HS-5 (cell line): ENCODE results near the gene CCNF.

ENCODE experiments used
- DNase-seq: peaks from one replicate; pipeline ENCODE4 v3.0.0-alpha.2; 2012; ENCODE audit warnings: low read depth

CCNF gene

DNA sequence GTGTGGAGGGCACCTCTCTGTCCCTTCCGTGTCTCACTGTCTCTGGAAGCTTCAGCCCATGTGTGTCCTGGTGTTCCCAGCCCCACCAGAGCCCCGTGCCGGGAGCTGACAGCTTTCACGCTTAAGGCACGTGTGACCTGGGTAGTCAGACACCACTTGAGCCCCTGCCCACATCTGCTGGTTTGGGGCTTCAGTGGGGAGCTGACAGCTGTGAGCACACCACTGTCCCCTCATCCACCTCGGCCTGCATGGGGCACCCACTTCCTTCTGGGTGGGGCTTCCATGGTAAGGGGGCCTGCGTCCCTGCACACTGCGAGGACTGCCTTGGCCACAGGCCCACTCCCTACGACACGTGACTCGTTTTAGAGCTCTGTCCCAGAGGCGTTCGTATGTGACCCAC is 28.0 kb downstream of the CCNF start:
- DNase-seq, result no peak

DNA sequence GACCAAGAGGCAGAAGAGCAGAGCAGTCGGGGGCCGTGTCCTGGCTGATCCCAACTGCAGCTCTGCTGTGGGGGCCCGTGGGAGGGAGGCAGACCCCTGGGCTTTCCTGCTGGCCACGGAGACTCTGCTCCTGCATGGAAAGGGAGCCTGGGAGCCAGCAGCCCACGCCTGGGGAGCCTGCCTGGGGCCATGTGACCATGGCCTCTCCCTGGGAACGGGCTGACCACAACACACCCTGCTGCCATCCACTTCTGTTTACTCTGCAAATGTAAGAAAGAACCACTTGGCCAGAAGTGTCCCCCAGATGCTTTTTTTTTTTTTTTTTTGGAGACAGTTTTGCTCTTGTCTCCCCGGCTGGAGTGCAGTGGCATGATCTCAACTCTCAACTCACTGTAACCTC is 28.7 kb downstream of the CCNF start:
- no peak for DNase-seq

- no peak for DNase-seq
Measured at GRCh38 chr16:2458887-2459646, 29.8 kb downstream of the CCNF start.

GRCh38 chr16:2459647-2460390 is 30.6 kb downstream of the CCNF start, which contains the start of gene TEDC2:
Gene TEDC2, plus strand, starts transcription at chr16:2460109. Its CDS starts 36 bp downstream, at chr16:2460145.
- DNase-seq, result peak; percentile 69

- DNase-seq, result no peak
Measured at GRCh38 chr16:2460391-2460713, 31.1 kb downstream of the CCNF start.

GRCh38 chr16:2460916-2461315 is 31.7 kb downstream of the CCNF start:
- no peak for DNase-seq

GRCh38 chr16:2462031-2462866 is 33.0 kb downstream of the CCNF start:
- DNase-seq, result no peak

GRCh38 chr16:2464333-2464732 is 35.1 kb downstream of the CCNF start:
- no peak for DNase-seq

DNA sequence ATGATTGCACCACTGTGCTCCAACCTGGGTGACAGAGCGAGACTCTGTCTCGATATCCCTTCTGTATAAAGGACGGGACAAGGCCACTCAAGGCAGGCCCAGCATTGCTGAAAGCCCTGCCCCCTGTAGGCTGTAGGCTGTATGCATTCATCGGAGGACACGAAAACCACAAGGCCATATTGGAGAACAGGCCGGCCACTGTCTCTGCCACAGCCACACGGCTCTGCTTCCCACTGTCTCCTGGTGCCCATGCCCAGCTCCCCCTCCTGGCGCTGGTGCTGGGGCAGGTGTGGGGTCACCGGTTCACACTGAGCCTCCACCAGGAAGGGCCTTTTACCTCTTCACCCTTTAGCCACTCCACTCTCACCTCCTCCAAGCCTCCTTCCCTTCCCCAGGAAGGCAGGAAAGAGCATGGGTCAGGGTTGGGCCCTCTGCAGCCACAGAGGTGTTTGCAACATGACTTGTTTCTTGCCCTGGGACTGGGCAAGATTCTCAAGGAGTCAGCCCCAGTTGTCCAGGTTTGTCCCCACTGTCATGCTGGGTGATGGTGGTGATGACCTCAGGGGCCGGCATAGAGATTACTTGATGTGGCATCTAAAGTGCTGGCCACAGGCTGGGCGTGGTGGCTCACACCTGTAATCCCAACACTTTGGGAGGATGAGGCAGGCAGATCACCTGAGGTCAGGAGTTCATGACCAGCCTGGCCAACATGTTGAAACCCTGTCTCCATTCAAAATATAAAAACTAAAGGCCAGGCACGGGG is 36.6 kb downstream of the CCNF start:
- no peak for DNase-seq

GRCh38 chr16:2466667-2467527 is 37.6 kb downstream of the CCNF start:
- DNase-seq, result no peak

DNA sequence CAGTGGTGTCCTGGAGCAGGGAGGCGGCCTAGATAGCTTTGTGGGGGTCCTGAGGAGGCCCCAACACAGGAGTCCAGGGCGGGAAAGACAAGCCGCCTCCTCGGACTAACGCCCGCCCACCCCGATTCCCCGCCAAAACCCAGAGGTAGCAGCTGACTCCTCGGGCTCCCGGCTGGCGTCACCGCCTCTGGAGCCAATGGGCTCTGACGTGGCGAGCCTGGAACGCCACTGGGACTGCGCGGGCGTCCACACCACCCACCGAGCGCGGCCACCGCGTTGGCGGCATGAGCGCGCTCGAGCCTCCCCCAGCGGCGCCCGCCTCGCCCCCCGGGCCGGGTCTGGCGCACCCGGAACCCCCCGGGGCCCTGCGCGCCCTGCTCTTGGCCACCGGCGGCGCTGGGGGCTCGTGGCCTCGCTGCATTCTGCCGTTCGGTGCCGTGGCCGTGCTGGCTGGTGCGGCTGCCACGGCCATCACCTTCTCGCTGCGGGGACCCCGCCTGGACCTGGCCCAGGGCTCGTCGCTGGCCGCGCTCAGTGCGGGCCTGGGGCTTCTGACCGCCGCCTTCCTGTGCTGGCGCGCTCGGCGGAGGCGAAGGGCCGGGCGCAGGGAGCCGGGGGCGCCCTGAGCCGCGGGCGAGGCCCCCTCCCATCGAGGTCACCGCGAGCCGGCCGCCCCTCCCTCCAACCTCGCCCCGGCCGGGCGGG is 38.4 kb downstream of the CCNF start:
- DNase-seq, result peak; percentile 40

DNA sequence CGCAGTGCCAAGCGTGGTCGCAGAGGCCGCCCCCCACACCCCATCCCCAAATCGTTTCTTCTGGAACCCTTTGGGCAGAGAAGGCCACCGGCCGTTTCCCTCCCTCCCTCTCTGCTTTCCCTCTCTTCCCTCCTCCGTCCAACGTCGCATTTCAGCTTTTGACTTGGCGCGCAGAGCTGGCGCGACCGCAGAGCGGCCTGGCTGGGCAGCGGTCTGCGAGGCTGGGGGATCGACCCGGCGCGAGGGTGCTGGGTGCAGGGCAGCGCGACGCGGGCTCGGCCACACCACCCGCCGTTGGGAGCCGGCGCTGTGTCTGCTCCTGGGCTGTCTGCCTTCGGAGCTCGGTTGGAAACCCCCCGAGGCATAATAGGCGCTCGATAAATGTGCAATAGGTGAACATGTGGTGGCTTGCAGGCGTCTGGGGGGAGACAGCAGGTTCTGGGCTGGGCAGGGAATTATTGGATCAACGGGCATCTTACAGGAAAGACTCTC is 39.0 kb downstream of the CCNF start:
- no peak for DNase-seq

DNA sequence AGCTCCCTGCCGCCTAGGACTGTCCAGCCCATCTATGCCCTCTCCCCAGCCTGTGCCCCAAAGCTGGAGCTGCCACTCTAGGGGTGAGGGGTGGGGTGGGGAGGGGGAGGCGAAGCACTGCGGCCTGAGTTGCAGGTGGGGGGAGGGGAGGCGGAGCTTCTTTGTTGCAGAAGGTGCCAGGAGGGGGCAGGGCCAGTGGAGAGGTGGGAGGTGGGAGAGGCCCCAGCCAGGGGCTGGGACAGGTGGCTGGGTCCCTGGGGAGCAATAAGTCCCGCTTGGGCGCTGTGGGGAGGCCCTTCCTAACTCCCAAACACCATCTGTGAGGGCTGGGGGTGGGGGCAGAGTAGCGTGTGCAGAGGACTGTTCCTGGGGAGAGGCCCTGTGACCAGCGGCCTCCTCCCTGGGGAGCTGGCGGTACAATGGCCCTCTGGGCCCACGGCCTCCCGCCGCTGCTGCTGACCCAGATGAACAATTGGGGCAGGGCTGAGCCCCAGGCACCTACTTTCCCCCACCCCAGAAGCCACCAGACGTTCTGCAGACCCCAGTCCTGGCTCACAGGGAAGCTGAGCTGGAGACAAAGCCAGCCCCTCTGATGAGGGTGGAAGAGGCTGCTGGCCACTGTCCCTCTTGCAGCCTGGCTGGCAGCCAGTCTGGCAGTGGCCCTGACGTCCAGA is 39.6 kb downstream of the CCNF start:
- no peak for DNase-seq

- DNase-seq, result no peak
Measured at GRCh38 chr16:2469399-2470233, 40.4 kb downstream of the CCNF start.

- no peak for DNase-seq
Measured at GRCh38 chr16:2470234-2470601, 41.0 kb downstream of the CCNF start.

DNA sequence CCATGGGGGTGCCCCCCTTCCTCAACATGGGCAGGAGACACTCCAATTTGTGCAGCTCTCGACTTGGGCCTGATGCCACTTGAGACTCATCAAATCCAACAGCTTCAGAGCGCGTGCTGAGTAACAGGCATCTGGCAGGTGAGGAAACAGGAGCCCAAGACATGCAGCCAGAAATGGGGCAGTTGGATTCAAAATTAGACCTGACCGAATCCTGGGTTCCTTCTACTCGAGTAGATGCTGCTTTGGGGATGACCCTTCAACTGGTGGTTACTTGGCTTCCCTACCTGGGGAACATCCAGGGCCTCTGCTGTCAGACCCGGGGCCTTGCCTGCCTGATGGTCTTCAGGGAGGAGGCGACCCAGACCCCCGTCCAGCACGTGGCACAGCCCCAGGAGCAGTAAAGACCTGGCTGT is 41.4 kb downstream of the CCNF start:
- DNase-seq, result no peak

DNA sequence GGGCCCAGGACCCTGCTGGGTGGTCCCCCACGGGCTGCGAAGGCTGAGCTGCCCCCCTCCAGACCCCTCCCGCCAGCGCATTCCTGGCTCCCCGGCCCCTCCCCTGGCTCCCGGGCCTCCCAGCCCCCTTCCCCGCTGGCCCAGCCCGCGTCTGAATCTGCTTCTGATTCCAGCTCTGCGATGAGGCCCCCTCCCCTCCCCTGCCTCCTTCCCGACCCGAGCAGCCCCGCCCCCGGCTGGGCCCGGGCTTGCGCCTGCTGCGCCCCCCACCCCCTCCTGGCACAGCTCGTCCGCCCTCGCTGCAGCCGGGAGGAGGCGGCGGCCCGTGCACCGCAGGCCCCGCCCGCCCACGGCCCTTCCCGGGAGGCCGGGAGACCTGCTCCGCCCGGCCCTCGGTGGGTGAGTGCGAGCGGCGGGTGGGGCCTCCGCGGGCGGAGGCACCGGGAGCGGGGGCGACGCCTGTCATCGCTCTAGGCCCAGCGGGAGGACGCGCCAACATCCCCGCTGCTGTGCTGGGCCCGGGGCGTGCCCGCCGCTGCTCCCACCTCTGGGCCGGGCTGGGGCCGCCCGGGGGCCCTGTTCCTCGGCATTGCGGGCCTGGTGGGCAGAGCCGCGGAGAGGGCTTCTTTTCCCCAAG is 41.9 kb downstream of the CCNF start, which contains the start of gene NTN3:
Gene NTN3 (plus strand): TSS at position 282 of the 637 bp plus-strand sequence. CDS start 405 bp downstream, outside the sequence.
- DNase-seq, result no peak
